SK-N-MC (cell line): ENCODE measurements around the gene TMEM255B.
"Not testable (repeated sequence)": the region's sequence is repeated elsewhere in the genome, so short reads cannot be mapped to it uniquely, and the experiment has no call there.

Source experiments
- DNase-seq: peaks from one replicate; pipeline ENCODE4 v3.0.0-alpha.2; 2011; ENCODE audit warnings: low read depth, low spot score
- H3K27ac ChIP-seq: fragments of 200-600 bp; sonication (generic); 2 replicates; pipeline ENCODE4 v1.5.1; 2016; ENCODE audit warnings: mixed run types
- H3K36me3 ChIP-seq: fragments of 200-600 bp; sonication (generic); 2 replicates; pipeline ENCODE4 v1.6.1; 2017; ENCODE audit warnings: antibody characterized with exemption, low read length, mixed read lengths; ENCODE audit not compliant: insufficient read depth
- H3K4me3 ChIP-seq: fragments of 200-600 bp; sonication (generic); 2 replicates; pipeline ENCODE4 v1.5.1; 2016
- H3K9ac ChIP-seq: fragments of 200-600 bp; sonication (generic); 2 replicates; pipeline ENCODE4 v1.8.0; 2017; ENCODE audit warnings: mixed run types, mixed read lengths; ENCODE audit not compliant: insufficient read length
- H3K9me3 ChIP-seq: fragments of 200-600 bp; sonication (generic); 2 replicates; pipeline ENCODE4 v1.6.1; 2017; ENCODE audit warnings: low read depth, mild to moderate bottlenecking, antibody characterized with exemption, low read length, moderate library complexity, mixed read lengths
- EZH2 ChIP-seq: fragments of 200-600 bp; sonication (generic); IDR thresholded peaks from one replicate; pipeline ENCODE4 v1.6.1; 2017; ENCODE audit warnings: antibody characterized with exemption
- FOXP2 ChIP-seq: optimal IDR thresholded peaks from 2 replicates; pipeline ENCODE3; 2011; ENCODE audit warnings: mild to moderate bottlenecking, moderate library complexity; ENCODE audit not compliant: insufficient read depth; ENCODE audit errors: extremely low read length, control extremely low read depth
- POLR2AphosphoS5 ChIP-seq: IDR thresholded peaks from 2 replicates; pipeline ENCODE4 v1.6.1; 2012; ENCODE audit warnings: mild to moderate bottlenecking, low read depth, low read length, borderline replicate concordance

TMEM255B gene

DNA sequence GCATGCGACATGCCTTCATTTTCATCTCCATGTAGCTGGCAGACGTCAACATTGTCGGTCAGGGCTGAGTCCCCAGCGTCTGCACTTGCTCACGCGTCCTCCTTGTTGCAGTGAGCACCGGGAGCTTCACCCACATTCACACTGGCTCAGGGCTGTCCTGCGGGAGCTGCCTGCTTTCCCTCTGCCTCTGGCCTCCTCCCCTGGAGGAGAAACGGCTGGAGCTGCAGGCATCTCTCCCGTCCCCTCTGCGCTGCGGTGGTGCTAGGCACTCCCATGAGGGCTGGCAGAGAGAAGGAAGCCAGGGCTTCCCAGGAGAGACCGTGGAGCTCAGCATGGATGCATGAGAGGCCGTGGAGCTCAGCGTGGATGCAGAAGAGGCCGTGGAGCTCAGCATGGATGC lies 18.4 kb upstream of the TMEM255B start:
- Histone ChIP-seq H3K4me3 (no peak overlapping the region), H3K9me3 (no peaks in the 10 kb centered on the region), H3K36me3 (no peaks in the 10 kb centered on the region), H3K9ac (no peak overlapping the region), H3K27ac (no peak overlapping the region)
- TF ChIP-seq FOXP2 (no peak), EZH2 (no peak), POLR2AphosphoS5 (no peak)
- no peak for DNase-seq

DNA sequence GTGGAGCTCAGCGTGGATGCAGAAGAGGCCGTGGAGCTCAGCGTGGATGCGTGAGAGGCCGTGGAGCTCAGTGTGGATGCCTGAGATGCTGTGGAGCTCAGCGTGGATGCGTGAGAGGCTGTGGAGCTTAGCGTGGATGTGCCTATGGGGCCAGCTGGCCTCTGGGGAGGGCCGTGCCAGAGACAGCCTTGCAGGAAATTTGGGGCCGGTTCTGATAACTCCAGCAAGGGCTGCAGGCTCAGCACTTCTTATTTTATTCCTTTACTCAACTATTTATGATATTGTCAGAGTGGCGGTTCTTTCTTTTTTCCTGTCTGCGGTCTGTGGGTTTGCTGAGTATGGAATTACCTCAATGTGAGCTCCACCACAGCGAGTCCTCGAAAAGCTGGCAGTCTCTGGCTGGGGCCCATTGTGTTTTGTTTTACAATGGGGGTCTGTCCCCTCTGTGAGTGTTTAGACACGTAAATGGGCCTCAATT lies 17.8 kb upstream of the TMEM255B start:
- Histone ChIP-seq H3K27ac (no peak overlapping the region), H3K36me3 (no peaks in the 10 kb centered on the region), H3K9me3 (no peaks in the 10 kb centered on the region), H3K4me3 (peak overlapping the region; percentile 42), H3K9ac (no peak overlapping the region)
- peak; percentile 45 for DNase-seq
- TF ChIP-seq FOXP2 (no peak), POLR2AphosphoS5 (no peak), EZH2 (no peak)

DNA sequence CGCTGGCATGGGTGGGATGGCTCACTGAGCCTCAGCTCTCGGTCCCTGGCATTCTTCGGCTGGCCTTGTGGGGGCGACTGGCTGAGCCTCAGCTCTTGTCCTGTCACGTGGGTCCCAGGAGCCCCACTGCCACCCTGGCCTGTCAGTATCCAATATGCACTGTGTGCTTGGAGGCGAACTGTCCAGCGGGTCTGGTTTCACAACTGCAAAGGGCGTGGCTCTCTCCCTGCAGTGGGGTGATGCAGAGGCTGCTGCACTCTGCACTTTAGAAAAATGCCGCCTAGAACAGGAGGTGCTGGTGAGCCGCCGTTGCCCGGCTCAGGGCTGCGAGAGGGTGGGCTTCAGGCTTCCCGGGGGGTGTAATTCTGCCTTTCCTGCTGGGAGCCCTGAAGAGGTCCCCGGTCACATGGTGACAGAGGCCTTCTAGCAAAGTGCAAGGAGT lies 17.0 kb upstream of the TMEM255B start:
- no peak overlapping the region for H3K9ac ChIP-seq
- peak overlapping the region; percentile 42 for H3K4me3 ChIP-seq
- TF ChIP-seq EZH2 = no peak
- no peak for TF ChIP-seq FOXP2
- TF ChIP-seq POLR2AphosphoS5 = no peak
- no peaks in the 10 kb centered on the region for H3K9me3 ChIP-seq
- H3K27ac ChIP-seq = no peak overlapping the region
- no peak for DNase-seq
- H3K36me3 ChIP-seq = no peaks in the 10 kb centered on the region

DNA sequence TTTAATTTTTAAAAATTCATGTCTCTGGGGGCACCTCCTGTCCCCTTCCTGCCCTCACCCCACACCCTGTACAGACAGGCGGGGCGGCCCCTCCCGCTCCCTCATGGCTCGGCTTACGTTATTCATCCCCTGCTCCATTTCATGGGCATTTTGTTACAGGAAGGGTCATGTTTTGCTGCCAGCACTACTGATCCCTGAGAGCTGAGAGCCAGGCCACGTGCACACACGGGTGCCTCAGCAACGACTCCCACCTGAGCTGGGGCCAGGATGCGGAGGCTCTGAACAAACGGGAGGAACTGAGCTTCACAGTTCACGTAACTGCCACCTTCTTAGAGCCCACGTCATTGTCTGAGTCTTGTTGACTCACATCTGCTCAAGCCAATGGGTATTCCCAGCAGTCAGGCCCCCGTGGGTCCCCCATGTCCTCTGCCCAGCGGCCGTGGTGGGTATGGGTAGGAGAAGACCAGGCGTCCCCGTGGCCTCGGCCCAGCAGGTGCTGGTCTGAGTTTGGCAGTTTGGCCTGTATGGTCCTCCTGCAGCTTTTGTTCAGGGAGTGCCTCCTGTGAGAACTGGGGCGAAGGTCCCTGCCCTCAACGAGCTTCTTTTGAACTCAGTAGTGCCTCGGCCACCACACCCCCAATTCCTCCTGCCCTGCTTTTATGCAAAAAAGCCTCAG lies 16.4 kb upstream of the TMEM255B start:
- no peak overlapping the region for H3K9ac ChIP-seq
- no peaks in the 10 kb centered on the region for H3K36me3 ChIP-seq
- TF ChIP-seq FOXP2 (no peak), POLR2AphosphoS5 (no peak), EZH2 (no peak)
- H3K9me3 ChIP-seq = no peaks in the 10 kb centered on the region
- no peak overlapping the region for H3K27ac ChIP-seq
- DNase-seq = no peak
- H3K4me3 ChIP-seq = no peak overlapping the region

DNA sequence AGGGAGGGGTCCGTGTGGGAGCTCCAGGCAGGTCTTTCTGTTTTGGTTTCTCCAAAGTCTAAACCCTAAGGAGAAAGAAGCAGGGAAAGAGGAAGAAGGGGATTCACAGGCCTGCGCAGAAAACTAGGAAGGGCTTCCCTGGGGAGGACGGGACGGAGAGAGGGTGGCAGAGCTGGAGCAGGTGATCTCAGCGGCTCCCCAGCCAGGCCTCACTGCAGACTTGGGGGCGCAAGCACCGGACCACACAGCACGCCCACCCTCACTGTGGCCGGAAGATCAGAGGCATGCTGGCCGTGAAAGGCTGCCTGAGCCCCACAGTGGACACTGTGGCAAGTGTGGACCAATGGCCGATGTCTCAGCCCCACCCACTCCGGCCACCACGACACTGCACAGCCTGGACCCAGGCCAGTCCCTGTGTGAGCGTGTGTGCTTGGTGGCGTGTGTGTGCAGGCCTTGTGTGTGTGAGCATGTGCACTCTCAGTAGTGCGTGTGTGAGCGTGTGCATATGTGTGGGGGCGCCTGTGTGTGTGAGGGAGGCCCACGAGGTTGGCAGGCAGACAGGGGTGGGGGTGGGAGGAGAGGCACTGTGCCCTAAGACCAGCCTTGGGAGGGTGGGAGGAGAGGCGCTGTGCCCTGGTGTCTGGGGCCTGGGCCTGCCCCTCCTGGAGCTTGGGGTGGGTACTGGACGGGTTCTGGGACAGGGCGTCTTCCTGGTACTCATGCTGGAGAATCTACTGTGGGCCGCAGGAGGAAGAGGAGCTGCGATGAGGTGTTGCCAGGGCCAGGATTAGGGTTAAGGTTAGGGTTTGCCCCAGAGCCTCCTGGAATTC lies 15.4 kb upstream of the TMEM255B start:
- TF ChIP-seq FOXP2 = no peak
- TF ChIP-seq POLR2AphosphoS5 = no peak
- no peak for TF ChIP-seq EZH2

DNA sequence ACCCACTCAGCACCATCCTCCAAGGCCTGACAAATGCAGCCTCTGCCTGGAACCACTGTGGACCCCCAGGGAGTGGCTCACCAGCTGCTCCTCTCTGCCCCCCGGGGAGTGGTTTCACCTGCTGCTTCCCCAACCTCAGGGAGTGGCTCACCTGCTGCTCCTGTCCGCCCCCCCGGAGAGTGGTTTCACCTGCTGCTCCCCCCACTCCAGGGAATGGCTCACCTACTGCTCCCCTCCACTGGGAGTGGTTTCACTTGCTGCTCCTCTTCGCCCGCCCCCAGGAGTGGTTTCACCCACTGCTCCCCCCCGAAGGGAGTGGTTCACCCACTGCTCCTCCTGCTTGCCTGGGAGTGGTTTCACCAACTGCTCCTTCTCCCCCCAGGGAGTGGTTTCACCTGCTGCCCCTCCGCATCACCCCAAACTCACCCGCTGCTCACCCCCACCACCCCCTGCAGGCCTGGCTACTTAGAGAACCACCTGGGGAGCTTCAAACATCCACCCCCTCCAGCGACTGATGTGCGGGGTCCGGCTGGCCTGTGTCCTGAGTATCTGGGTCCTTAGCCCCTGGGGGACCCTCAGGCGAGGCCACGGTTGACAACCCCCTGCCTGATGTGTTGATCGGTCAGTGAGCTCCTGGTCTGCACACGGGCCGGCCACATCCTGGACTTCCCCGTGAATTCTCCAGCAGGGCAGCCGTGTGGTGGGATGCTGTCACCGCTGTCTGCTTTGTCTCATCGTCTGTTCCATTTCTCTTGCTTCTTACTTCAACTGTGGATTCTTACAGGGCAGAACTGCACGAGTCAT lies 14.6 kb upstream of the TMEM255B start:
- Histone ChIP-seq H3K27ac (no peak overlapping the region), H3K36me3 (no peaks in the 10 kb centered on the region), H3K9me3 (no peaks in the 10 kb centered on the region), H3K9ac (no peak overlapping the region), H3K4me3 (no peak overlapping the region)
- DNase-seq = no peak
- TF ChIP-seq EZH2 (no peak), FOXP2 (no peak), POLR2AphosphoS5 (no peak)

More for the DNA sequence above, 15.4 kb upstream of the TMEM255B start:
- Histone ChIP-seq H3K9me3 (no peaks in the 10 kb centered on the region), H3K4me3 (no peak overlapping the region), H3K27ac (no peak overlapping the region), H3K36me3 (no peaks in the 10 kb centered on the region), H3K9ac (no peak overlapping the region)
- no peak for DNase-seq

DNA sequence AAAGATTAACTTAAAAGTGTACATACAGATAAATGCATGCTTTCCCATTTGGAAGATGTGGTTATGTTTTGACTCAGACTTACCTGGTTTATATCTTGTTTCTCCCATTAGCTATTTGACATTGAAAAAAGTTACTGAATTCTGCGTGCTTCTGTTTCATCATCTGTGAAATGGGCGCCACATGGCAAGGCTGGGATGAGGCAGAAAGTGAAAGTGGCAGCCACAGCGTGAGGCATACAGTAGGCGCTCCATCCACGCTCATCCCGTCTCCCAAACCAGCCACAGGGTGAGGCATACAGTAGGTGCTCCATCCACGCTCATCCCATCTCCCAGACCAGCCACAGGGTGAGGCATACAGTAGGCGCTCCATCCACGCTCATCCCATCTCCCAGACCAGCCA lies 14.0 kb upstream of the TMEM255B start:
- H3K36me3 ChIP-seq = no peaks in the 10 kb centered on the region
- TF ChIP-seq POLR2AphosphoS5 (no peak), EZH2 (no peak), FOXP2 (no peak)
- DNase-seq = no peak
- H3K9ac ChIP-seq = no peak overlapping the region
- no peak overlapping the region for H3K4me3 ChIP-seq
- no peak overlapping the region for H3K27ac ChIP-seq
- no peaks in the 10 kb centered on the region for H3K9me3 ChIP-seq

DNA sequence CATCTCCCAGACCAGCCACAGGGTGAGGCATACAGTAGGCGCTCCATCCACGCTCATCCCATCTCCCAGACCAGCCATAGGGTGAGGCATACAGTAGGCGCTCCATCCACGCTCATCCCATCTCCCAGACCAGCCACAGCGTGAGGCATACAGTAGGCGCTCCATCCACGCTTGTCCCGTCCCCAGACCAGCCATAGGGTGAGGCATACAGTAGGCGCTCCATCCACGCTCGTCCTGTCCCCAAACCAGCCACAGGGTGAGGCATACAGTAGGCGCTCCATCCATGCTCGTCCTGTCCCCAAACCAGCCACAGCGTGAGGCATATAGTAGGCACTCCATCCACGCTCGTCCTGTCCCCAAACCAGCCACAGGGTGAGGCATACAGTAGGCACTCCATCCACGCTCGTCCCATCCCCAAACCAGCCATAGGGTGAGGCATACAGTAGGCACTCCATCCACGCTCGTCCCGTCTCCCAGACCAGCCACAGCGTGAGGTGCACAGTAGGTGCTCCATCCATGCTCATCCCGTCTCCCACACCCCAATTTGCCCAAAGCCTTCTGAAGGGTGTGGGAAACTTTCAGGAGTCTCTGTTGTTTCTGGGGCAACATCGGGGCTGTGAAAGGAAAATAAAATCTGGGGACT lies 13.4 kb upstream of the TMEM255B start:
- DNase-seq, H3K27ac ChIP-seq, H3K4me3 ChIP-seq, H3K36me3 ChIP-seq, H3K9me3 ChIP-seq, H3K9ac ChIP-seq: not testable (repeated sequence)
